AG09319 (cell line): ENCODE data around the gene RMI2.

ENCODE experiments used
- DNase-seq: peaks from one replicate; pipeline ENCODE4 v3.0.0-alpha.2; 2010; ENCODE audit warnings: low read depth; ENCODE audit errors: extremely low read depth
- CTCF ChIP-seq: IDR thresholded peaks from 2 replicates; pipeline ENCODE4 v1.5.1; 2011; ENCODE audit warnings: low read depth, mild to moderate bottlenecking, inconsistent platforms, low read length, moderate library complexity

Gene RMI2

GRCh38 chr16:11350519-11350918 is 5.3 kb downstream of the RMI2 start:
- no peak for TF ChIP-seq CTCF
- no peak for DNase-seq

GRCh38 chr16:11350921-11351335 is 5.7 kb downstream of the RMI2 start:
- no peak; the same call in 1 of the 2 replicates for TF ChIP-seq CTCF

DNA sequence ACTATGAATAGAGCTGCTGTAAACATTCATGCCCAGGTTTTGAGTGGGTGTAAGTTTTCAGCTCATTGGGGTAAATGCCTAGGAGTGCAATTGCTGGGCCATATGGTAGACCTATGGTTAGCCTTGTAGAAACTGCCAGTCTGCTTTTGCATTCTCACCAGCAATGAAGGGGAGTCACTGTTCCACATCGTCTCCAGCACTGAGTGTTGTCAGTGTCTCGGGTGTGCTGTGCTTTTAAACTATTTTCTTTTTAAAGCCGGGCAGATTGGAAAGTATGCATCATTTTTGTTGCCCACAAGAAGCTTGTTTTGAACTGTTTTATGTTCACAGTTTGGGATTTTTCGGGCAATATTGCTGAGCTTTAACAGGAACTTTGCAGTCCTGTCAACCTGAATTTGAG is 7.9 kb downstream of the RMI2 start:
- no peak for DNase-seq
- TF ChIP-seq CTCF, result no peak

More at GRCh38 chr16:11350921-11351335, 5.7 kb downstream of the RMI2 start:
- DNase-seq, result no peak

- DNase-seq, result no peak
- no peak for TF ChIP-seq CTCF
Observed at GRCh38 chr16:11354407-11354732, 9.1 kb downstream of the RMI2 start.

DNA sequence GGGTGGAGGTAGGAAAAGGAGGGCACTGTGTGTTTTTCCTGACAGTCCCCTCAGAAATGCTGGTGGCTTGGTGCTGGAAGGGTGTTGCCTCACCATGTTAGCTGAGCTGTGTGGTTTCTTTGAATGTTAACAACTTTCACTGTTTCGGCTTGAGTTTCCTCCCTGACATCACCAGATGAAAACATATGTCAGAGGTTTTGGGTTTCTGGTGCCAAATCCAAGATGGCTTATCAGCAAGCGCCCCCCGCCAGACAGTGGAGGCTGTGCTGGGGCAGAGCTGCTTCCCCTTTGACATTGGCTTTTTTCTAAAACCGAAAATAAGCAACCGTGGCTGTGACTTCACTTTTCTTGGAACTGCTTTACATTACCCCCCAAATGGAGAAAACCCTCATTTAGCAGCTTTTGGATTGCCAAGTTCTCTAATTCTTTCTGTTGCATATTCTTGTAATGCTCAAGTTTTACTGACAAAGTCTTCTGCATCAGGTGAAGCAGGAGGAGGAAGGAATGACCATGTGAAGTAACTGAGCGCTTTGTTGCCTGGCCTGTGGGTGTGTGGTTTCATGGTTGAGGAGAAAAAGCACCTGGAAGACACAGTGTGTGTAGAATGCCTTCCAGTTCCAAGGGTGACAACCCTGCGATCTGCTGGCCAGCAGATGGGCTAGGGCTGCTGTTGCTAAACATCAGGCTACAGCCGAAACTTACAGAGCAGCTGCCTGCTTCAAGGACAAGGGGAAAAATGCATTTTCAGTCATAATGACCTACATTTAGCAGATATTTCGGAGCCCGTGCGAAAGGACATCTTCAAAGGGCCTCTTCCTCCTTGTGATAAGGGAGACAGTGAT is 9.7 kb downstream of the RMI2 start:
- no peak for DNase-seq

GRCh38 chr16:11355862-11356261 is 10.6 kb downstream of the RMI2 start:
- no peak for TF ChIP-seq CTCF
- DNase-seq, result no peak

More for the DNA sequence above, 9.7 kb downstream of the RMI2 start:
- TF ChIP-seq CTCF, result peak; percentile 8; the same call in 1 of the 2 replicates

- DNase-seq, result no peak
- peak; percentile 59 for TF ChIP-seq CTCF
Observed at GRCh38 chr16:11356573-11357331, 11.5 kb downstream of the RMI2 start.
